ENCODE results near the gene MAS1L.

The MAS1L gene, protein sequence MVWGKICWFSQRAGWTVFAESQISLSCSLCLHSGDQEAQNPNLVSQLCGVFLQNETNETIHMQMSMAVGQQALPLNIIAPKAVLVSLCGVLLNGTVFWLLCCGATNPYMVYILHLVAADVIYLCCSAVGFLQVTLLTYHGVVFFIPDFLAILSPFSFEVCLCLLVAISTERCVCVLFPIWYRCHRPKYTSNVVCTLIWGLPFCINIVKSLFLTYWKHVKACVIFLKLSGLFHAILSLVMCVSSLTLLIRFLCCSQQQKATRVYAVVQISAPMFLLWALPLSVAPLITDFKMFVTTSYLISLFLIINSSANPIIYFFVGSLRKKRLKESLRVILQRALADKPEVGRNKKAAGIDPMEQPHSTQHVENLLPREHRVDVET

DNA sequence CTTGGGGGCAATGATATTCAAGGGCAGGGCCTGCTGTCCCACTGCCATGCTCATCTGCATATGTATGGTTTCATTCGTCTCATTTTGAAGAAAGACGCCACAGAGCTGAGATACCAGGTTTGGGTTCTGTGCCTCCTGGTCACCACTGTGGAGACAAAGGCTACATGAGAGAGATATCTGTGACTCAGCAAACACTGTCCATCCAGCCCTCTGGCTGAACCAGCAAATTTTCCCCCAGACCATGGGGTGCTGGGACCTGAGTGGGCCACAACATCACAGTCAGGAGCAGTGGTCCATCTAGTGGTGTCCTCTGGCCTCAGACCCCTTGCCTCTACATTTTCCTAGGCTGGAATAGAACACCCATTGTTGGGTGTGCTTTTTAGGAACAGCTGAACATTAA is at the start of gene MAS1L:
TSS of gene MAS1L (minus strand) at position 297 of the 400 bp plus-strand sequence. CDS start at position 243, 54 bp downstream.
- DNase-seq (ENCODE audit: low read depth), result no peak

DNA sequence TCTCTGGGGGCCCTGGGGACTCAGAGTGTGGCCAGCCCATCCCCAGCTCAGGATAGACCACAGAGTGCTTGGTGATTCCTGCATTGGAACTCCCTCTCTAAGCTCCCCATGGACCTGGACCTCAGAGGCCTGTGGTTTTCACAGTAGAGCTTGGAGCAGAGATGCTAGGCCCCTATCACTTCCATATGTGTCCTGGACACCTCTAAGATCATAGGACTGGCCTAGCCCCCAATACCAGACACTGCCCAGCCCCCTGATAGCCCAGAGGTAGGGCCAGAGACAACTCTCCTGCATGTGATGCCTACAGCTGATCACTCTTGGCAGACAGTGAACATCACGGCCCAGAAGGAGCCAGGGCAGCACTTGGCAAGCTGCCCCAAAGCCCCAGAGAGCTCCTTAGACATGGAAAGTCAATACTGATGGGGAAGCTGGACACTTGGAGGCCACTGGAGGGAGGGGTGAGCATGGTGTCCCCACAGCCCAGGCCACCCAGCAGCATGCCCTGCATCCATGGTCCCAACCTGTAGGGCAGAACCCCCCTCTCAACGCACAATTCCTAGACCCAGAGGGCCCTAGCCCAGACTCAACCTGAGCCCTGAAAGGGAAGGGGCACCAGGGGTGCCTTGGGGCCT is 44.7 kb upstream of the MAS1L start:
- no peak for DNase-seq (ENCODE audit: low read depth)

DNA sequence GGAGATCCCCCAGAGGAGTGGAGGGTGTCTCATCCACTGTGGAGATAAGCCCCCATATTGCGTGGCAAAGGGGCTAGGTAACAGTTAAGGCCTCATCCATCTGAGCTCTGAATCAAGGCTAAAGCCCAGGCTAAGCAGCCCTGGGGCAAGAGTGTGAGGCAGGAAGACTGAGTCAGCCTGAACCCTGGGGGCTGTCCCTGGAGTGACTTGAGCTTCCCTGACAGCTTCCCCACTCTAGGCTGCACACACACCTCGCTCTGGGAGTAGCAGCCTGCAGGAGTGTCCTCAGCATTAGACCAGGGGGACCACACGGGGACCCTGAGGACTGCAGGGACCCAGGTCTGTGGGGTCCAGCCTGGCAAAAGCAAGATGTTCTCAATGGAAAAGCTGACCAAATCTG is 43.9 kb upstream of the MAS1L start:
- no peak for DNase-seq (ENCODE audit: low read depth)

DNA sequence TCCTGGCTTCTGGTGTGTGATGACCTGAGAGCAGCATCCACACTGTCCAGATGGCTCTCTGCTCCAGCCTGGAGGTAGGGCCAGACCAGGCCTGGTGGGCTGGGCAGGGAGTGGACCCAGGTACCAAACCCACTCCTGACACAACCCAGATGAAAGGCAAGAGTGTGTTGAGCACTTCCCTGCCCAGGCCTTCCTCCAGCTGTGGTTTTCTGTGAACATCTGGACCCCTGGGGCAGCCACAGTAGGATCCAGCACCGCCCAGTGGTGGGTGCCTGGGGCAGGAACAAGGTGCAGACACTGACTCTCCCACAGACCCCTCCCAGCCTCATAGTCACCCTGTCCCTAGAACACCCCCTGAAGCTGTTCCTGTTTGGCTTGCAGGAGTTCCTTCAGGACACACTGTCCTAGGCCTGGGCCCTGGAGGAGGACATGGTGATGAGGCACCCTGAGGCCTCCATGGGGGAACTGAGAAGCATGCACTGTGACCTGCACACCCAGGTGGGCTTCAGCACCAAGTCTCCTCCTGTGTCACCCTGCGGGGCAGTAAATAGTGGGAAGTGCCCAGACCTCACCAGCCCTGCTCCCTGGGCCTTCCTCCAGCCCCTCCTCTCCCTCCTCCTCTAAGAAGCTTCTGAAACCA is 43.0 kb upstream of the MAS1L start:
- no peak for DNase-seq (ENCODE audit: low read depth)

DNA sequence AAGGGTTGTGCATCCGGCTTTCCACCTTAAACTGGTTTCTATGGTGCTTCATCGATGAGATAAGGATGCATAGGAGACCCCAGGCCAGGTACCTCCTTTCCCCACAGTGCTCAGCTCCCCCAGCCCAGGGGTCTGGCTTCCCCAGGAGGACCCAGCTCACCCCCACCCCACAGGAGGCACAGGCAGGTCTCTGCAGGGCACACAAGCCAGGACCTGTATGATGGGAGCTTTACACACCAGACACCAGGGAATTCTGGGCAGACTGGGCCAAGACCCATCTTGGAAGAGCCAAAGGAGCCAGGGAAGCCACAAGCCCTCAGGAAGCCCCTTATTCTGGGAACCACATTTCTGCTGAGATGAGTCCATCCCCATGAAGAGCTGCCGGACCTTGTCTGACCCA is 42.2 kb upstream of the MAS1L start:
- no peak for DNase-seq (ENCODE audit: low read depth)

DNA sequence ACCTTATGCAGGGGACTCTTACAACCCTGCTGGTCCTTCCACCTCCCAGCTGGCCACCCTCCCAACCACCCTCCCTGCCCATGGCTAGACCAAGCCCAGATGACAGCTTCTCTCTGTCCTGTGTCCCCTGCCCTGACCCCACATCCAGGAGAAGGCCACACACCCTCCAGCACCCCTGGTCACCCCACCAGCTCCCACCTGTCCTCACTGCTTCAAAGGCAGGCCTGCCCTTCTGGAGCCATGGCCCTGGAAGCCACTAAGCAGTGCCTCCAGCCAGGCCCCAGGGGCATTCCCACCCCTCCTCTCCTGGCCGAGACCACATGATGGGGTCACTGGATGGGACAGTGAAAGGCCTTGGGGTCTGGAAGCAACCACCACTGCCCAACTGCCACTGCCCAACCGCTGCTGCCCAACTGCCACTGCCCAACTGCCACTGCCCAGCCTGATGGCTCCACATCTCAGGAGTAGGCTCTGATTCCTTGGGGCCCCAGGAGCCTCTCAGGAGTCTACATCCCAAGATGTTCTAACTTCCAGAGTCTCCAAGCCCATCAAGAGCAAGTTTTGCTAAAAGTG is 41.3 kb upstream of the MAS1L start:
- DNase-seq (ENCODE audit: low read depth), result no peak

- no peak for DNase-seq (ENCODE audit: low read depth)
These were observed 40.7 kb upstream of the MAS1L start for GRCh38 chr6:29528300-29528931.

DNA sequence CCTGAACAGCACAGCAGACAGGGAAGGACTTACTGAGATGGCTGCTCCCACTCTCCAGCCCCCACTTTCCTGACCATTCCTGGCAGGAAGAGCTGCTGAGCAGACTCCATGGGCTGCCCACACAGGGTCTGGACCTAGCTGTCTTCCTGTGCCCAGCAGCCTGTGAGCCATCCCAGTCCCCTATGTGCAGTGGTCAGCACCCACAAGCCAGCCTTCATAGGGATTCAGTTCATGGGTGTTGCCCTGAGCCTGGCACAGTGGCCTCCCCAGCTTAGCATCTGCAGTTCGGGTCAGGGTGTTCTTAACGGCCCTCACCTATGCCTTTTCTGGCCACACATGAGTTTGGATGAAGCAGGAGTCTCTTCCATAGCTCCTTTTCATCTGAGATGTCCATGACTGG is 39.8 kb upstream of the MAS1L start:
- DNase-seq (ENCODE audit: low read depth), result no peak

DNA sequence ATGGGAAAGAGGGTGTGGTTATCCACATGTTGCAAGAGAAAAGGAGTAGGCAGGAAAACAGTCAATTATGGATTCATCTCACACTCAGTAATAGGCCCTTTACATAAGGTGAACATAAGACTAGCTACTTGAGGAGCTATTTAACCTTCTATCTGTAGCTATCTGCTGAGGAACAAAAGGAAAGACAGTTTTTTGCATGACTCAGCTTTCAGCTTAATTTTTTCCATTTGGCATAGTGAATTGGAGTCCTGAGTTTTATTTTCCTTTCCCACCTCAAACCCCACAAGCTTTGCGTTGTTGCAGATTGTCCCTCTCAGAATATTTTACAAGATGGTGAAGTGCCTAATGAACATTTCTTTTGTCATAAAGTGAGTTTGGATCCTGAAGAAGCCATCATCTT is 39.4 kb upstream of the MAS1L start:
- no peak for DNase-seq (ENCODE audit: low read depth)

DNA sequence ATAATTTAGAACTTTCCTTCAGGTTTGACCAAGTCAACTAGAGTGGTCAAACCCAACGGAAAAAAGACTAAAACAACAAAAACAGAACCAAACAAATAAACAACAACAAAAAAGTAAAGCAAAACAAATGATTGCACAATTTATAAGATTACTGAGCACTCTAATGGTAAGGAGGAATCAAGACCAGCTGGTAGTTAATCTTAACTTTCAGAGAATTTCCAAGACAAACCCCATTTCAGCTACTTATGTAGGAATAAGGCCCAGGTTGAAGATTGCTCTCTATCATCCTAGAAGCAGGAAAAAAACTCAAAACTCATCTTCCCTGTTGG is 37.5 kb upstream of the MAS1L start:
- DNase-seq (ENCODE audit: low read depth), result no peak

DNA sequence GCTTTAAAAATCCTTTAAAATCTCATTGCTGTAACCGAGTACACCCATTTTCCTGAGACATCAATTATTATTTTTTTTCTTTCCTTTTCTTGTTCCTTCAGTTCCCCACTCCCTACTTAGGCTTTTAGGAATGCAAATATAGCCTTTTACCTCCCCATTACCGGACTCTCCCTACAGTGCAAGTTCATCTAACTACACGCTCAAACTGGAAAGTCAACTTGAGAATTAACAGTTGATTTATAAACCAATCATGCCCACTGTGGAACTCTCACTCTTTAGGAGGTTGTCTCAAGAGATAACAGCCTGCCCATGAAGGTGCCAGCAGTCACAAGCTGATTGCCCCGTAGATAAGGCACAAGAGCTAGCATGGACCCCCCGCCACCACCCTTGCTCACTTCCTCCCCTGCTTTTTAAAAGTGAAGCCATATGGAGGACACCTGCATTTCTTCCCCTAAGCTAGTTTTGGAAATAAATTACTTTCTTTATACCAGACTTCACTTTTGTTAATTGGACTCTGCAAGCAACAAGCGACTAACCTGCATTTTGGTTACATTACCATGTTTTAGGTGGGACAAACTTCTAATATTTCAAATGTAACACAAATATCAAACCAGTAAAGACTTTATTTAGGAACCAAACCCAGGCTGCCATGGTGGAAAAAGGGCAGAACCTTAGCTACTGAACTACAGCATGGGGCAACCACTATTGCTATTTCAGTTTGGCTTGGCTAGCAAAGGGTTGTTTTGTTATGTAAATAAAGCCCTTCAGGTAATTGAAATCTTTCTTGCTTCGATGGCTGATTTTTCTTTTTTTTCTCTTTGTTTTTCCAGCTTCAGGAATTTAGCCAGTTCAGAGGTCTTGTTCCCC is 36.9 kb upstream of the MAS1L start:
- no peak for DNase-seq (ENCODE audit: low read depth)

DNA sequence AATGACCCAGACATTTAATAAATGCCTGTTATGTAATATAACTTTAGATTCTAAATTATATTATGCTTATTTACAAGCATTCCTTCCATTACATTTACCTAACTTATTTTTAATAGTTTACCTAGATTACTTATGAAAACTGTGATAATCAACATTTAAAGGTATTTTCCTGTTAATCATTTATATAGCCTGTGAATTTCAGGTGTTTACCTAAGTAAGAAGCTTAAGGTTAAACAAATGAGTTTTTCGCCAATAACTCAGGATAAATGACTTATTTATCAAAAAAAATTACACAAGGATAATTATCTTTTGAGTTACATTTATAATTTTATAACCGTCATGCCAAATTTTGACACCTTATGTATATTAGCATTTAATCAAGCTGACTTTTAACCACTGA is 36.3 kb upstream of the MAS1L start:
- DNase-seq (ENCODE audit: low read depth), result no peak

DNA sequence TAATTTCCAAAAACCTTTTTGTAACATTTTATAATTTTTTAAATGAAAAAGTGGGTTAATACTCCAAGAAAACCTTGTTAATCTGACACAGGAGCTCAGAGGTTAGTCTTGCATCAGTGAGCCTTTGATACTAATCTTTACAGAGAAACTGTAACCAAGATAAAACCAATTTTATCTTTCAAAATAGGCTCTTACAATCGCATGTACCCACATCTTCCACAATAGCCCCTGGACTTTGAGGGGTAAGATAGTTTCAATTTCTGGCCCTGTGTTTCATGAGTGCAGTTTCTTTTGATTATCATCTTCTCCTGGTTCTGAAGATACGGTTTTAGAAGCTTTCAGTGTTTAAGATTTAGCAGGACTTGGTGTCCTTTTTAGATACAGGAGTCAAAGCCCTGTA is 34.5 kb upstream of the MAS1L start:
- no peak for DNase-seq (ENCODE audit: low read depth)

DNA sequence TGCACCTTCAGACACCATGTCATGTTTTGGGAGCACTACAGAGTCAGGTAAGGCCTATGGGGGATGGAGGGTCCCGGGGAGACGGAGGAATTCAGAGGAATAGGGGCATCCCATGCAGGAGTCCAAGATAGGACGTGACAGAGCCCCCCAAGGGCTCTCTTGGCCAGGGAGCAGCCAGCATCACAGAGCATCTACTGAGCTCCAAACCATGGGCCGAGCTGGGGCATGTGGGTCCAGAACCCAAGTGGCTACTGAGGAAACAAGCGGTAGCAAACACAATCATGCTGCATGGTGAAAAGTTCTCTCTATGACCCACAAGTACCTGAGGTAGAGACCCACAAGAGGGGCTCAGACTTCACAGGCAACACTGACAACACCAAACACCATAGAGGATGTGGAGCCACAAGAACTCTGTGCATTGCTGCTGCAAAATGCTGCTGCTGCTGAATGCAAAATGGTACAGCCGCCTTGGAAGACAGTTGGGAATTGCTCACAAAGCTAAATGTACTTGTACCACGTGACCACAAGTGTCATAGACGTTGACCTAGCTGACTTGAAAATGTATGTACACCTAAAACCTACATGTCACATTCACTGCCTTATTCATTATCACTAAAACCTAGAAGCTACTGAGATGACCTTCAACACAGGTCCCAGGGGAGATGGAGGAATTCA is 33.4 kb upstream of the MAS1L start:
- DNase-seq (ENCODE audit: low read depth), result no peak

DNA sequence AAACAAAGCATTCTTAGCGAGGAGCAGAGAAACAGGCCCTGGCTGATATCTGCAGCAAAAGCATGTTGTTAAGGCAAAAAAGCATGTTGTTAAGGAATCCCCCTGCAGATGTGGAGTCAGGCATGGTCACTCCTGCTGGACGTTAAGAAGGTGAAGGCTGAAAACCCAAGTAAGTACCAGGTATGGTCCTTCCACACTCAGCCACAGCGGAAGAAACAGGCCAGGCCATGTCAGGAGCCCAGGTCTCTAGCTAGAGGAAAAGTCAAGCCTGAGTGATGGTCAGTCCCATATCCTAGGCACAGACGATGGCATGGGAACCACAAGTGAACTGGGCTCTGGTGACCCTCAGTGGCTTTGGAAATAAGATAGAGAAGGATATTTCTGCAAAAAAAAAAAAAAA is 32.5 kb upstream of the MAS1L start:
- no peak for DNase-seq (ENCODE audit: low read depth)

DNA sequence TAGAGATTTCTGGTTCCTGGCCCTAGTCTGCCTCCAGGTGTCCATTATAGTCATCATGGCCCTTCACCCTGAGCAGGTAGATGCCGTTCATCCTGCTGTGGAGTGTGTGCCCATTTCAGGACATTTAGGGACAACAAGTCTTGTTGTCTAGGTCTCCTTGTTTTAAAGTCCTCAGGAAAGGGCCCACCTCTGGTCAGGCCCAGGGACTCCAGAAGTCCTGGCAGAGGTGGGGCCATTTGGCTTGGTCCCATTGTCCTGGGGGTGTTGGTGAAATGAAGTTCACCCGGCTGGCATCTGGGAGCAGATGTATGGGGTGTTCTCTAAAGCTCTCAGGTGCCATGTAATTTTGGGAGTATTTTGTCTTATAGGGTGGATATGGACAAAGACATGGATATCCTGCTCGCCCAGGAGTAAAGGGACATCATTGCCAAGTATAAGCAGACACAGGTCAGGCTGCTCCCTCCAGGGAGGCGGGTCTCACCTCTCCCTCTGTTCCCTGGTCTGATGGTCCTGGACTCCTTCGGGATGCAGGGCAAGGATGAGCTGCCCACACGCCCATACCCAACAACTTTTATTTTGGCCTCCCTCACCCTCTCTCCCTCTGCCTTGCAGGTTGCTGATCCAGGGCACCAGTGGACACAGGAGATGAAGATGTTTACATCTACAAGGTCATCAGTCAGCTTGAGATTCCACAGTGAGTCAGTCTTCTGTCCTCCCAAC is 31.7 kb upstream of the MAS1L start:
- DNase-seq (ENCODE audit: low read depth), result no peak

DNA sequence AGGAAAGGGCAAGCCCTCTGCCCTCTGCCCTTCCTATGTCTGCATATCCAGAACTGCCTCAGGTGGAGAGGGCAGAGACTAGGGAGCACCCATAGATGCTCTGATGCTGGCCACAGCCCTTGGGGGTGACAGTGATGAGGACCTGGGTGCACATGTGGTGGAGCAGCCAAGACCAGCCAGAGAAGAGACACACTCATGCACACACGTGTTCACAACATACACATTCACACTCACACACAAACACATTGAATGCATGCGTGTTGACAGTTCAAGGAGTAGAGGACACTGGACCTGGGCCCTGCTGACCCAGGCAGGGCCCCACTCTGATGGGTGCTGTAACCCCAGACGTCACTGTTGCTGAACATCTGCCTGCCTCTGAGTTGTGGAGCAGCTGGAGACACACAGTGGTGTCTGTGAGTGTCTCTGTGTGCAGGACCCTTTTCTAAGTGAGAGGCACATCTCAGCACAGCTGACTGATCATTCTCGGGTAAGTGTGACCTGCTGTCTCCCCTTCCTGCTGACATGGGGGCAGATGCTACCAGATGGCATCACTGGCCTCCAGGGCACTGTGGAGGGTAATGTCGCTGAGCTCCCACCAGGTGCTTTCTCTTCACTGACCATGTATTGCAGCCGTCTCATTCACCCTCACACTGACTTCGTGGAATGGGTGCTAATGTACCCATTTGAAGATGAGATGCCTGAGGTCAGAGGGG is 30.1 kb upstream of the MAS1L start:
- DNase-seq (ENCODE audit: low read depth), result no peak

GRCh38 chr6:29517245-29517644 is 29.5 kb upstream of the MAS1L start:
- DNase-seq (ENCODE audit: low read depth), result no peak

DNA sequence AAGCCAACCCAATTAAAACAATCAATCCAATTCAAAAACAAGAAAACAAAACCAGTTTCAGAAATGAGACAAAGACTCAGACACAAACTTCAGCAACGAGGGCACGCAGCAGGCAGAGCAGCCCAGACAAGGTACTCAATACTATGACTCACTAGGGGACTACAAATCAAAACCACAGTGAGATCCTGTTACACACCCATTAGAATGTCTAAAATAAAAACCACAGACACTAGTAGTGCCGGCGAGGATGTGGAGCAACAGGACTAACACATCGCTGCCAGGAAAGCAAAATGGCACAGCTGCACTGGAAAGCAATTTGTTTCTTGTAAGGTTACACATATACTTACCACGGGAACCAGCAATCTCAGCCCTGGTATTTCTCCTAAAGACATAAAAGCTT is 28.4 kb upstream of the MAS1L start:
- DNase-seq (ENCODE audit: low read depth), result no peak

All from GM04503 (cell line).